ENCODE data around the gene FAM118A. TPM values are rescaled to one million over a fixed set of nuclear protein-coding genes. Genes with fewer than 3 reads are reported as not detected.

FAM118A gene
- total RNA-seq, 2 donors from 2014 or later = 60.8 to 215 TPM

DNA sequence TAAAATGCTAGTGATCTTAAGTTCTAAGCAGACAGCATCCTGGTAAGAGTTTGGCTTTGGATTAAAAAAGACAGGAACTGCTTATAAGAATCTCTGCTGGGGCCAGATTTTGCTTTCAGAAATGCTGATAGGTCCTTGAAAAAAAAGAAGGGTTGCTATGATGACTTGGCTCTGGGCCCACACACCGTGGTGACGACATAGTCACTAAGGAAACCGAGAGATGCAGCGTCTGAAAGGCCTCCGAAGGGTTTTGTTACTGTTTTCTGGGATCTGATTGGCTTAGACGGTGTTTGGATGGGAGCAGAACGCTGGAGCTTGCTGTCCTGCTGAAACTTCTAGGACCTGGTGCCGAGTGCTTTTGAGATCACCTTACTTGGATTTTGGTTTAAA, 8.4 kb downstream of the FAM118A start:
- peak overlapping the region; percentile 87 to 91 for H3K27ac ChIP-seq
- TF ChIP-seq POLR2AphosphoS5 (IDR thresholded peaks at IDR 0.05) (peak; percentile 35), POLR2A (IDR thresholded peaks at IDR 0.05) (no peak)
- TF ChIP-seq, protein P1, sequence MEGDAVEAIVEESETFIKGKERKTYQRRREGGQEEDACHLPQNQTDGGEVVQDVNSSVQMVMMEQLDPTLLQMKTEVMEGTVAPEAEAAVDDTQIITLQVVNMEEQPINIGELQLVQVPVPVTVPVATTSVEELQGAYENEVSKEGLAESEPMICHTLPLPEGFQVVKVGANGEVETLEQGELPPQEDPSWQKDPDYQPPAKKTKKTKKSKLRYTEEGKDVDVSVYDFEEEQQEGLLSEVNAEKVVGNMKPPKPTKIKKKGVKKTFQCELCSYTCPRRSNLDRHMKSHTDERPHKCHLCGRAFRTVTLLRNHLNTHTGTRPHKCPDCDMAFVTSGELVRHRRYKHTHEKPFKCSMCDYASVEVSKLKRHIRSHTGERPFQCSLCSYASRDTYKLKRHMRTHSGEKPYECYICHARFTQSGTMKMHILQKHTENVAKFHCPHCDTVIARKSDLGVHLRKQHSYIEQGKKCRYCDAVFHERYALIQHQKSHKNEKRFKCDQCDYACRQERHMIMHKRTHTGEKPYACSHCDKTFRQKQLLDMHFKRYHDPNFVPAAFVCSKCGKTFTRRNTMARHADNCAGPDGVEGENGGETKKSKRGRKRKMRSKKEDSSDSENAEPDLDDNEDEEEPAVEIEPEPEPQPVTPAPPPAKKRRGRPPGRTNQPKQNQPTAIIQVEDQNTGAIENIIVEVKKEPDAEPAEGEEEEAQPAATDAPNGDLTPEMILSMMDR (IDR thresholded peaks at IDR 0.05) = no peak
- DNase-seq (ENCODE audit: low spot score) = no peak
- no peaks in the 10 kb centered on the region for H3K9me3 ChIP-seq
- H3K4me1 ChIP-seq (replicated peaks) = peaks cover 30% of the 10 kb centered on the region
- peaks cover 0 to 1% of the 10 kb centered on the region in 2 donors for H3K36me3 ChIP-seq
- 8% methylated on average over 8 of the region's 8 CpGs for WGBS
- no peak overlapping the region for H3K4me3 ChIP-seq
- H3K27me3 ChIP-seq (replicated peaks; ENCODE audit: insufficient read depth) = no peaks in the 10 kb centered on the region
- intact Hi-C loops (cut with DNase I) = loop anchor here (5.0 kb wide), 1 partner anchor 234 kb away; no protein-coding TSS in a partner anchor

DNA sequence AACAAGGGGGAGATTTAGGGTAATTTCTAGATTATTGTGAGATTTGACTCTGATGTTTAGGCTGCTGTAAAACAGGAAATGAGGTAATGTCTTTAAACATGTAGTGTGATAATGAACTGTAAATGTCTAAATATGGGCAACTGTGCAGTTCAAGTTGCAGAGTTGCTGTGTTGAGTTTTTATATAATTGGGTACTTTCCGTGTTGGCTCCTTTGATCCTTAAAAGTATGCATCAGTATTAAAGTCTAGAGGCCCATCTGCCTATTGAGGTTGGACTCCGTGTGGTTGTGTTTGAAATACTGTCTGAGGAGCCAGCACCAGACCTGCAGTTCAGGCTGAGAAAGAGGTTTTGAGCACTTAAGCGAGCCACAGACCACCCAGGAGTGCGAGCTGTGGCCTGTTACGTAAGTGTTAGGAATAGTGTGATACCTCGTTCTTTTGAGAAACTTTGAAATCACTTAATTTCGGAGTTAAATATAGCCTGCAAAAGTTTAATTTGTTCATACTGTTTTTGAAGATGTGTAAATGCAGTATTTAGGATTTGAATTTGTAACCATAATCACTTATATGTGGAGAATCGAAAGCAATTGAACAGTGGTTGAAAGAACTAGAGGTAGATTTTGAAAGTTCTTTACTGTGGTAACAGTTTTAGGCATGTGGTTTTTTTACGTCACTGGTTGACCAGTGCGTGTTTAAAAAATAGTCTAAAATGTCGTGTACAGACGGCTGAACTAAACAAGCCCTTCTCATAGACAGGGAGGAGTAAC, 9.0 kb downstream of the FAM118A start:
- H3K4me3 ChIP-seq = no peak overlapping the region

DNA sequence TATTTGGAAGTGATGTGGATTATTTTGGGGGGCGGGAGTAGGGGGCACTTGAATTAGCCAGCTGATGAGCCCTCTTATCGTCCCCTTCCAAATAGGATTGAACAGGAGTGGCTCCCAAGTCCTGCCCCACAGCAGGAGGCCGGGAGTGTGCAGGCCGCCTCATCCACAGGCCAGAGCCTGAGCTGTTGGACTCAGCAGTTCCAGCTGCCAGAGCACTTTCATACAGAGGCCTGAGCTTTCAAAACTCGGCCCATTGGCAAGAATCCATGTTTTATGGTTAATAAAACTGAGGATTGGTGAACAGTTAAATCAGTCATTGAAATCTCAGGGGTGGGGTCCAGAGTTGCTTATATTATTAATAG, 9.6 kb downstream of the FAM118A start:
- Histone ChIP-seq H3K27me3 (replicated peaks; ENCODE audit: insufficient read depth) (no peaks in the 10 kb centered on the region), H3K4me3 (no peak overlapping the region), H3K9me3 (no peaks in the 10 kb centered on the region), H3K4me1 (replicated peaks) (peaks cover 33% of the 10 kb centered on the region), H3K27ac (peak overlapping the region; percentile 87 to 91), H3K36me3 (peaks cover 0 to 8% of the 10 kb centered on the region in 2 donors)
- 35% methylated on average over 5 of the region's 5 CpGs for WGBS
- intact Hi-C loops (cut with DNase I) = loop anchor here (5.0 kb wide), 1 partner anchor 233 kb away; no protein-coding TSS in a partner anchor
- DNase-seq (ENCODE audit: low spot score) = no peak
- TF ChIP-seq POLR2A (IDR thresholded peaks at IDR 0.05) (no peak), POLR2AphosphoS5 (IDR thresholded peaks at IDR 0.05) (no peak)
- TF ChIP-seq, protein P1 (IDR thresholded peaks at IDR 0.05) = no peak

More for the DNA sequence above, 9.0 kb downstream of the FAM118A start:
- intact Hi-C loops (cut with DNase I) = loop anchor here (5.0 kb wide), 1 partner anchor 234 kb away; no protein-coding TSS in a partner anchor
- no peak for DNase-seq (ENCODE audit: low spot score)
- WGBS = 53% methylated on average over 12 of the region's 12 CpGs
- H3K9me3 ChIP-seq = no peaks in the 10 kb centered on the region
- H3K36me3 ChIP-seq = peaks cover 0 to 7% of the 10 kb centered on the region in 2 donors
- peaks cover 36% of the 10 kb centered on the region for H3K4me1 ChIP-seq (replicated peaks)
- peak overlapping the region; percentile 87 to 91 for H3K27ac ChIP-seq
- no peaks in the 10 kb centered on the region for H3K27me3 ChIP-seq (replicated peaks; ENCODE audit: insufficient read depth)
- TF ChIP-seq POLR2A (IDR thresholded peaks at IDR 0.05) = no peak
- no peak for TF ChIP-seq POLR2AphosphoS5 (IDR thresholded peaks at IDR 0.05)
- TF ChIP-seq, protein P1 (IDR thresholded peaks at IDR 0.05) = no peak

DNA sequence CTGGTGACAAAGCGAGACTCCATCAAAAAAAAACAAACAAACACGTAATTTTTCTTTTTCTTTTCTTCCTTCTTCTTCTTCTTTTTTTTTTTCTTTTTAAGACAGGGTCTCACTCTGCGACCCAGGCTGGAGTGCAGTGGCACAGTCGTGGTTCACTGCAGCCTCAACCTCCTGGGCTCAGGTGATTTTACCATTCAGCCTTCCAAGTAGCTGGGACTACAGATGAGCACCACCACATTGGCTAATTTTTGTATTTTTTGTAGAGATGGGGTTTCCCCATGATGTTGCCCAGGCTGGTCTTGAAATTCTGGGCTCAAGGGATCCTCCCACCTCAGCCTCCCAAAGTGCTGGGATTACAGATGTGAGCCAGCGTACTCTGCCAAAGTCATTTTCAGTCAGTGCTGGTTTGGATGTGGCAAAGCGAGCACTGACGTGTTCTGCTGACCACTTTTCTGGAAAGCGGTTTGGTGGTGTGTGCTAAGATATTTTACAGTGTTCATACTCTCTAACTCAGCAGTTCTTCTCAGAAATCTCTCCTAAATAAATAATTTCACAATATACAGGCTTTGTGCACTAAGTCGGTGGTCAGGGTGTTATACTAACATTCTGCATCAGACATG, 10.7 kb downstream of the FAM118A start:
- Histone ChIP-seq H3K36me3 (peaks cover 0 to 8% of the 10 kb centered on the region in 2 donors), H3K9me3 (no peaks in the 10 kb centered on the region), H3K27ac (peak overlapping the region; percentile 87 to 91), H3K4me1 (replicated peaks) (peaks cover 32% of the 10 kb centered on the region), H3K27me3 (replicated peaks; ENCODE audit: insufficient read depth) (no peaks in the 10 kb centered on the region), H3K4me3 (no peak overlapping the region)
- WGBS = 62% methylated on average over 9 of the region's 9 CpGs
- intact Hi-C loops (cut with DNase I) = no loop called here
- TF ChIP-seq POLR2A (IDR thresholded peaks at IDR 0.05) = no peak
- TF ChIP-seq, protein P1 (IDR thresholded peaks at IDR 0.05) = no peak
- TF ChIP-seq POLR2AphosphoS5 (IDR thresholded peaks at IDR 0.05) = no peak
- DNase-seq (ENCODE audit: low spot score) = no peak

All from prostate gland (tissue), 2 donors.